Natural killer cell (primary cell): ENCODE measurements around the gene PPP1R1A. TPM values are rescaled to one million over a fixed set of nuclear protein-coding genes. Genes with fewer than 3 reads are reported as not detected.
A peak's percentile ranks its signal among the peaks of the same experiment; 100 is the strongest.

Experiments
- ATAC-seq, 3 donors: fragments of 150-1000 bp in 2 of 3; fragments of 200-7000 bp in 1 of 3; cut with Tn5 transposase; 1 replicate in 1 of 3; 2 replicates in 2 of 3; pipeline ENCODE4 v1.10.0; 2021; ENCODE audit warnings: mild to moderate bottlenecking in 2 of 3, moderate library complexity in 2 of 3
- DNase-seq, 2 donors: peaks; one replicate each; pipeline versions ENCODE4 v3.0.0 to v3.0.0-alpha.2; 2013 to 2021; ENCODE audit warnings: mixed read lengths in 1 of 2
- H3K27ac ChIP-seq: one replicate; pipeline ENCODE4 v1.5.1; 2013; ENCODE audit warnings: mild to moderate bottlenecking, low read length
- H3K27me3 ChIP-seq: one replicate; pipeline ENCODE4 v1.6.1; 2013; ENCODE audit warnings: low read length; ENCODE audit not compliant: control insufficient read depth, insufficient read depth
- H3K36me3 ChIP-seq: one replicate; pipeline ENCODE4 v1.6.1; 2013; ENCODE audit warnings: low read length; ENCODE audit not compliant: control insufficient read depth, insufficient read depth
- H3K4me1 ChIP-seq: one replicate; pipeline ENCODE4 v1.6.1; 2013; ENCODE audit warnings: low read length; ENCODE audit not compliant: control insufficient read depth, insufficient read depth
- H3K4me3 ChIP-seq: one replicate; pipeline ENCODE4 v1.5.1; 2013; ENCODE audit warnings: low read length
- H3K9me3 ChIP-seq: one replicate; pipeline ENCODE4 v1.6.1; 2013; ENCODE audit warnings: low read length; ENCODE audit not compliant: control insufficient read depth, insufficient read depth
- H3K27ac Mint-ChIP-seq, 2 donors: one replicate each; pipeline ENCODE4 v1.8.0; 2022; ENCODE audit warnings: mild to moderate bottlenecking in 2 of 2, mixed read lengths in 2 of 2, moderate library complexity in 1 of 2
- H3K27me3 Mint-ChIP-seq, 2 donors: one replicate each; pipeline ENCODE4 v1.8.0; 2022; ENCODE audit warnings: low read depth in 2 of 2, mixed read lengths in 2 of 2
- H3K36me3 Mint-ChIP-seq: one replicate; pipeline ENCODE4 v1.8.0; 2022; ENCODE audit warnings: mixed read lengths
- H3K4me1 Mint-ChIP-seq, 2 donors: one replicate each; pipeline ENCODE4 v1.8.0; 2022; ENCODE audit warnings: mixed read lengths in 2 of 2
- H3K4me3 Mint-ChIP-seq: one replicate; pipeline ENCODE4 v1.8.0; 2022; ENCODE audit warnings: mild to moderate bottlenecking, moderate library complexity, mixed read lengths
- H3K9me3 Mint-ChIP-seq, 2 donors: one replicate each; pipeline ENCODE4 v1.8.0; 2022; ENCODE audit warnings: mixed read lengths in 2 of 2
- WGBS: methylation state at CpG from one replicate; pipeline ENCODE4 v1.1.7; 2013; ENCODE audit warnings: missing lambda C conversion rate; ENCODE audit not compliant: insufficient coverage; 5-methylcytosine and 5-hydroxymethylcytosine counted together
- intact Hi-C: fragments of 100-400 bp; cut with micrococcal nuclease; formaldehyde crosslinking; loops from one replicate; pipeline ENCODE4 v1.14.2; 2022
- total RNA-seq, 4 donors: library from RNA; stranded (reverse); fragments of 120-200 nt in 1 of 4; gene quantifications; one replicate each; pipeline versions ENCODE4 v1.2.3 to v1.2.4, GENCODE V29; 2013 to 2022
- TF ChIP-seq, protein P1 (sequence below): fragments of 200-600 bp; IDR thresholded peaks from one replicate; pipeline ENCODE4 v1.8.0; 2022; ENCODE audit warnings: antibody characterized with exemption

The PPP1R1A gene
- total RNA-seq, 3 donors from 2014 or later (not counting 1 experiment from before 2014, with no cell fraction given) = not detected

DNA sequence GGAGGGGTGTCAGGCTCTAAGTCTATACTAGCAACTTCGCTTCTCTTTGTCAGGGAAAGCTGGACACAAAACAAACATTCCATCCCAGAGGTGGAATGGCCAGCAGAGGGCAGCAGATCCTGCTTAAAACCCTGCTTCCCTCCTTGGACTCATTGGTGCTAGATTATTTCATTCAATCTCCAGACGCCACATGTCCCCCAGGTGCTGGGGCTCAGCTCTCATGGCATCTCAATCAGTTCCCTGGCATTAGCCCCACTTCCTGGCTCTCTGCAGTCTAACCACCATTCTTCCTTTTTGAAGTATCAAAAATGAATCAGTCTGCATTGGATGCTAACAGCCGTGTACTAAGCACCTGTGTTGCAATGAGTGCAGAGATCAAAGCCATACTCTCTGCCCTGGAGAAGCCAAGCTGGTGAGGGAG, 8.1 kb upstream of the PPP1R1A start:
- Mint-ChIP-seq H3K27ac (no peak overlapping the region), H3K4me3 (no peak overlapping the region), H3K4me1 (no peaks in the 10 kb centered on the region), H3K36me3 (no peaks in the 10 kb centered on the region), H3K9me3 (no peaks in the 10 kb centered on the region), H3K27me3 (peaks cover 14 to 17% of the 10 kb centered on the region in 2 donors)
- Histone ChIP-seq H3K27me3 (no peaks in the 10 kb centered on the region), H3K4me3 (no peak overlapping the region), H3K9me3 (no peaks in the 10 kb centered on the region), H3K27ac (no peak overlapping the region), H3K4me1 (no peaks in the 10 kb centered on the region), H3K36me3 (no peaks in the 10 kb centered on the region)
- ATAC-seq (peak in 1 of 3 donors; percentile 62), DNase-seq (peak; percentile 25 to 72)
- WGBS = 28% methylated on average over 3 of the region's 3 CpGs
- intact Hi-C loops = no loop called here
- TF ChIP-seq, protein P1, sequence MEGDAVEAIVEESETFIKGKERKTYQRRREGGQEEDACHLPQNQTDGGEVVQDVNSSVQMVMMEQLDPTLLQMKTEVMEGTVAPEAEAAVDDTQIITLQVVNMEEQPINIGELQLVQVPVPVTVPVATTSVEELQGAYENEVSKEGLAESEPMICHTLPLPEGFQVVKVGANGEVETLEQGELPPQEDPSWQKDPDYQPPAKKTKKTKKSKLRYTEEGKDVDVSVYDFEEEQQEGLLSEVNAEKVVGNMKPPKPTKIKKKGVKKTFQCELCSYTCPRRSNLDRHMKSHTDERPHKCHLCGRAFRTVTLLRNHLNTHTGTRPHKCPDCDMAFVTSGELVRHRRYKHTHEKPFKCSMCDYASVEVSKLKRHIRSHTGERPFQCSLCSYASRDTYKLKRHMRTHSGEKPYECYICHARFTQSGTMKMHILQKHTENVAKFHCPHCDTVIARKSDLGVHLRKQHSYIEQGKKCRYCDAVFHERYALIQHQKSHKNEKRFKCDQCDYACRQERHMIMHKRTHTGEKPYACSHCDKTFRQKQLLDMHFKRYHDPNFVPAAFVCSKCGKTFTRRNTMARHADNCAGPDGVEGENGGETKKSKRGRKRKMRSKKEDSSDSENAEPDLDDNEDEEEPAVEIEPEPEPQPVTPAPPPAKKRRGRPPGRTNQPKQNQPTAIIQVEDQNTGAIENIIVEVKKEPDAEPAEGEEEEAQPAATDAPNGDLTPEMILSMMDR = peak; percentile 79

DNA sequence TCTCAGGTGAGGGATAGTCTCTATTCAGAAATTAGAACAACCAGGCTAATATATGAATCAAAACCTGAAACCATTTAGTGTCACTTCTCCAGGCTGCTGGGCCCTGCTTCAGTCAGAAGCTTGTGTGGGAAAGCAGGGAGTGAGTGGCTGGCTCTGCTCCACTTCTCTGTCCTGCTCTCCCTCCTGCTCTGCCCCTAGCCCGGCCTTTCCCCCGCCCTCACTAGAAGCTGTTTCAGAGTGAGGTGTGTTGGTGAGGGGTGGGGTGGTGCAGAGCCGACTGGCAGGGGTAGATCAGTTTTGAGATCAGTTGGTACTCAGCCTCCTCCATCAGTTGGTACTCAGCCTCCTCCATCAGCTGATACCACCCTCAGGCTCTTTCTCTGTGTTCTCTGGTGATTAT, 7.0 kb upstream of the PPP1R1A start:
- Mint-ChIP-seq H3K9me3 (no peaks in the 10 kb centered on the region), H3K36me3 (no peaks in the 10 kb centered on the region), H3K4me3 (no peak overlapping the region), H3K27me3 (peaks cover 19 to 28% of the 10 kb centered on the region in 2 donors), H3K27ac (no peak overlapping the region), H3K4me1 (no peaks in the 10 kb centered on the region)
- ATAC-seq (no peak), DNase-seq (no peak)
- intact Hi-C loops = no loop called here
- Histone ChIP-seq H3K9me3 (no peaks in the 10 kb centered on the region), H3K27me3 (no peaks in the 10 kb centered on the region), H3K4me1 (no peaks in the 10 kb centered on the region), H3K4me3 (no peak overlapping the region), H3K27ac (no peak overlapping the region), H3K36me3 (no peaks in the 10 kb centered on the region)
- WGBS = 80% methylated on average over 1 of the region's 3 CpGs
- TF ChIP-seq, protein P1 = no peak

DNA sequence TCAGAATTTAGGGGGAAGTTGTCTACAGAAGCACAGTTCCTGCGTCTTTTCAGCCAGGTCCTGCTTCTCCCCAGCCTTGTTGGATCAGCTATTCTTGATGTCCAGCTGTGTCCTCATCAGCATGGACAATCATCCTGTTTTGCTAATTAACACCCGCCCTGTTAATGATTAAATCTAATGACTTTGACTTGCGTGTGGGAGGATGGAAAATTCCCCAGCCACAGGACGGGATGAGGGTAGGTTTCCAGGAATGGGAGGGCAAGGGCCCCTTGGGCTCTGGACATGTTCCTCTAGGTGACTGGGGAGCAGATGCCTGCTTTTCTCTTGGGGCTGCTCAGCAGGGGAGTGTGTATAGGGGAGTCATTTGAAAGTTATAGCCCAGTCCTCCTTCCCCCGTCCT, 5.3 kb upstream of the PPP1R1A start:
- Mint-ChIP-seq H3K4me3 (no peak overlapping the region), H3K27ac (no peak overlapping the region), H3K4me1 (peaks cover 4% of the 10 kb centered on the region in 2 donors), H3K27me3 (peaks cover 28 to 45% of the 10 kb centered on the region in 2 donors), H3K9me3 (no peaks in the 10 kb centered on the region), H3K36me3 (no peaks in the 10 kb centered on the region)
- TF ChIP-seq, protein P1 = no peak
- peaks cover 9% of the 10 kb centered on the region for H3K27me3 ChIP-seq
- intact Hi-C loops = no loop called here
- H3K4me1 ChIP-seq = peaks cover 3% of the 10 kb centered on the region
- H3K27ac ChIP-seq = no peak overlapping the region
- WGBS = 88% methylated on average over 5 of the region's 5 CpGs
- H3K4me3 ChIP-seq = no peak overlapping the region
- ATAC-seq (no peak), DNase-seq (no peak)
- H3K9me3 ChIP-seq = no peaks in the 10 kb centered on the region
- no peaks in the 10 kb centered on the region for H3K36me3 ChIP-seq

DNA sequence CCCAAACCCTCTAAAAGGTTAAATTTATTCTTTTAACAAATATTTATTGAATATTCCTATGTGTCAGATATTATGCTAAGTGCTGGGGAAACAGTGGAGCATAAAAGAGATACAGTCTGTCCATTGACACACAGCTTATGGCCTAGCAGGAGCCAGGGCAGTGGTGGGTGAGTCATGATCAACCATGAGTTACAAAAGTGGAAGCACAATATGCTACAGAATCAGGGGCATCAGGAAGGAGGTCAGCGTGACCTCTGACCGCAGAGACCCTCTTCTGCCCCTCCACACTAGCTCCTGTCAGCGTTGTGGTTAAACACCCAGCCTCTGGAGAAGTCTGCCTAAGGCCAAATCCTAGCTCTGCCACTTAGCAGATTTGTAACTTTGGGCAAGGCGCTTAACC, 4.7 kb upstream of the PPP1R1A start:
- Mint-ChIP-seq H3K4me3 (no peak overlapping the region), H3K9me3 (no peaks in the 10 kb centered on the region), H3K27me3 (peaks cover 28 to 48% of the 10 kb centered on the region in 2 donors), H3K36me3 (no peaks in the 10 kb centered on the region), H3K27ac (no peak overlapping the region), H3K4me1 (peaks cover 6% of the 10 kb centered on the region in 2 donors)
- Histone ChIP-seq H3K36me3 (no peaks in the 10 kb centered on the region), H3K4me1 (peaks cover 7% of the 10 kb centered on the region), H3K27ac (no peak overlapping the region), H3K9me3 (no peaks in the 10 kb centered on the region), H3K27me3 (peaks cover 11% of the 10 kb centered on the region), H3K4me3 (no peak overlapping the region)
- ATAC-seq = no peak
- no peak for DNase-seq
- 62% methylated on average over 3 of the region's 4 CpGs for WGBS
- TF ChIP-seq, protein P1 = no peak
- intact Hi-C loops = no loop called here
